ENCODE measurements around the gene ZKSCAN7.
"Not testable (repeated sequence)": the region's sequence is repeated elsewhere in the genome, so short reads cannot be mapped to it uniquely, and the experiment has no call there.

Gene ZKSCAN7

DNA sequence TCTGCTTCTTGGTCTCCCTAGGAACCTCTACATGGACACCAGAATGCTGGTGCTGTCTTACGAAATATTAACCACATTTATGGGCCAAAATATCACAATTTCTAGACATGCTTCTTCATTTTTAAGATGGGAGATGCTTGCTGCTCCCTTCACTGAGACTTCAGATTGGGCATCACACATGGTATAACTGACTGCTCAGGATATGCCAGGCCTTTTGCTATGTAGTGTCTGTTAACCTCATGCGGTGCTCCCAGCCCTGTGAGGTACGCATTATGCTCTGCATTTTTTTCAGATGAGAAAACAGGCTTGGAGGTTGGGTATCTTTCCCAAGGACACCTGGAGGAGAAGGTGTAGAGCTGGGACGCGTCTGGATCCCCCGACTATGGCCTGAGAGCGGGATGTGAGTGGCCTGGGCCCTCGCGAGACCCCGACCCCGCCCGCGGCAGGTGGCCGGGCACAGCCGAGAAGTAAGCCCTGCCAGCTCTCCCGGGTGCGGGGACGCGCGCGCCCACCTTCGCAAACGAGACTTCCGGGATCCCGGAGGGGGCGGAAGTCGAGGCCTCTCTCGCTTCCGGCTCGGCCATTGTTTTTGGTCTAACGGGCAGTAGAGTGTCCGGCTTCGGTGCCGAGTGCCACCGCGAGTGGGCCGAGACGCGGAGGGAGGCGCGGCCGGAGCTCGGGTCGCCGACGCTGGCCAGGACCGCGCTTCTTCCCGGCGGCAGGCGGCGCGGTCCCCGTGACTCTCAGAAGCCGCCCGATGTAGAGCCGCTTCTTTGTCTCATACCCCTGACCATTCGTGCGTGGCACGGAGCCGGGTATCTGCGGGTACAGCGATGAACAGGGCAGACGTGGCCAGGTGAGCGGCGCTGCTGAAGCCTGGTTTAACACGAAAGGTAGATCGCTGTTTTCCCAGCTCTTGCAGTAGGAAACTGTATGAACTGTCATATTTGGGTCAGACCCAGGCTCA, at the start of gene ZKSCAN7:
Gene ZKSCAN7, plus strand, starts transcription at position 568 of the 967 bp plus-strand sequence. CDS start 1,855 bp downstream, outside the sequence.
- DNase-seq (ENCODE audit: low spot score): peak; percentile 40

DNA sequence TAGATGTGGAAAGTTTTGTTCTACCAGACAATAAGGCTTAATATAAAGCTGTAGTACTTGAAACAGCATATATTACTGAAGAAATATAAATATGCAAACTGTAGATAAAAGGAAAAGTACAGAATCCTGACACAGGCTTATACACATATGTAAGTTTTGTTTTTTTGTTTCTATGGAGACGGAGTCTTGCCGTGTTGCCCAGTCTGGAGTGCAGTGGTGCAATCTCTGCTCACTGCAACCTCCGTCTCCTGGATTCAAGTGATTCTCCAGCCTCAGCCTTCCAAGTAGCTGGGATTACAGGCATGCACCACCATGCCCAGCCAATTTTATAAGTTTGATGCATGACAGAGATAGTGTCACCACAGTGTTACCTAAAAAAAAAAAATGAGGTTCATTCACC, 48.4 kb upstream of the ZKSCAN7 start:
- DNase-seq (ENCODE audit: low spot score): no peak

DNA sequence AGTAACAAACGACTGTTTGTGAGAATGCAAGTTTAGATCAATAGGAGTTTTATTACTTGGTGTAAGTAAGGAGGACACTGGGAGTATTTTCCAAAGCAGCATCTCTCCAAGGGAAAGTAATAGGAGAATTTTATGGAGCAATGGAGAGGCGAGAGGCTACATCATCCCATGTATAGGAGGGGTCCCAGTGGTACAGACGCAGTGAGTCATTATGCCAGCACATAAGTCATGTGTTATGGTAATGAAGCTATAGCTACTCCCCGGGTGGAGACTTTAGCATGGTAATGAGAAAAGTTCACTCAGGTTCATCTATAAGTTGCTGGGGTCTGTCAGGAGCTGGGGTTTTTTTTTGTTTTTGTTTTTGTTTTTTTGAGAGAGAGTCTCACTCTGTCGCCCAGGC, 48.0 kb upstream of the ZKSCAN7 start:
- no peak for DNase-seq (ENCODE audit: low spot score)

- DNase-seq (ENCODE audit: low spot score): no peak
These were observed 45.5 kb upstream of the ZKSCAN7 start for GRCh38 chr3:44509393-44509921.

DNA sequence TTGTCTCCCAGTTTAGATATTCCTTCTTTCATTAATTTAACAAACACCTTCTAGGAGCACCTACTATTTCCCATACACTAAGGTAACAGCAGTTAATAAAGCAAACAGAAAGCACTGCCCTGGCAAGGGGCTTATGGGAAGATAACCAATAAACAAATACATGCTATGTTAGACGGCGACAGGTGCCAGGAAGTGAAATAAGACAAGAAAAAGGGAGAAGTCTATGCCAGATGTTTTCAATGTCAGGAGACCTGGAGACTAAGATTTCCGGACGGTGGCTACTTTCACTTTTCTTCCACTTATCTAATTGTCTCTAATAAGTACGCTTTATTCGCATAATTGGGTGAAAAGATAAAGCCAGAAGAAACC, 45.0 kb upstream of the ZKSCAN7 start:
- DNase-seq (ENCODE audit: low spot score): peak; percentile 78

DNA sequence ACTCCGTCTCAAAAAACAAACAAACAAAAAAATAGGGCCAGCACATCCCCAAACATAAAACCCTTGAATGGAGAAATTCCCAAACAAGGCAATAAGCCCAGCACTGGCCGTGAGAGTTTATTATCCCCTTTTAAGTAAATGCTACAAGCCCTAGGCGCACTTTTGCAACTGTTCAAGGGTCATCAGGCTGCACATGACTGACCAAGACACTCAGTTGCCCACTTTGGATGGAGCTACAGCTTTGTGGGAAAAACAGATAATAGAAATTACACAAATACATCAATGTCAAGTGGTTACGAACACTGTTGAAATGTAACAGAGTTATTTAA, 43.8 kb upstream of the ZKSCAN7 start:
- DNase-seq (ENCODE audit: low spot score): no peak

DNA sequence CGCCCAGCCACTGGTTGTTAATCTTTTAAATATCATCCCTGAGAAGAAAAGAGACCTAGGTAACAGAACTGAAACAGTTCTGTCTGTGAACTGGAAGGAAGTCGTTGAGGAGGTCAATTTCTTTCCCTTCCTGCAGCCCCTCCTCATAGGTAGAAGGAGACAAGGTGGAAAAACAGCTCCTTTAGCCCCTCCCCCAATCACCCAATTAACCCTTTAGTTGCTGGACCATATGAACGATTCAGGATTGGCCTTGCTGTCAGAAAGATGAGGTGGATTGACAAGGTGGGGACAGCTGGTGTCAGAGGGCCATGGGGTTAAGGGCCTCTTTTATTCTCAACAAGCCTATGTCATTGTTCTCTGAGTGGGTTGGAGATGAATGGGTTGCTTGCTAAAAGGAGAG, 41.5 kb upstream of the ZKSCAN7 start:
- DNase-seq (ENCODE audit: low spot score): no peak

DNA sequence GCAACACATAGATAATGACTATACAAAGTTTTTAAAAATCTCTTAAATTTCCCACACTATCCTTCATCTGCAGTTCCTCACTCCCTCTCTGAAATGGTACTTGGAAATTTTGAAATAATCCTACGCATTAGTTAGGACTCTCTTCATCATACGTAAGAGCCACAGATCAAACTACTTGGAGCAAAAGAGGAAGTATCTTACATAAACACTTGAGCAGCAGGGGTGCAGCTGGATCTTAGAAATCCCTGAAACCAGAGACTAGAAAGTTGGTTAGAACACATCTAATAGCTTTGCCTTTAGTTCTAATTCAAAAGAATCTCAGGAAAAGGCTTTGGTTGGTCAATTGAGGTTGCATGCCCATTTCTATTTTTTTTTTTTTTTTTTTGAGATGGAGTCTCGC, 38.8 kb upstream of the ZKSCAN7 start:
- DNase-seq (ENCODE audit: low spot score): peak; percentile 11

GRCh38 chr3:44518782-44519156, 36.2 kb upstream of the ZKSCAN7 start:
- DNase-seq (ENCODE audit: low spot score): no peak

DNA sequence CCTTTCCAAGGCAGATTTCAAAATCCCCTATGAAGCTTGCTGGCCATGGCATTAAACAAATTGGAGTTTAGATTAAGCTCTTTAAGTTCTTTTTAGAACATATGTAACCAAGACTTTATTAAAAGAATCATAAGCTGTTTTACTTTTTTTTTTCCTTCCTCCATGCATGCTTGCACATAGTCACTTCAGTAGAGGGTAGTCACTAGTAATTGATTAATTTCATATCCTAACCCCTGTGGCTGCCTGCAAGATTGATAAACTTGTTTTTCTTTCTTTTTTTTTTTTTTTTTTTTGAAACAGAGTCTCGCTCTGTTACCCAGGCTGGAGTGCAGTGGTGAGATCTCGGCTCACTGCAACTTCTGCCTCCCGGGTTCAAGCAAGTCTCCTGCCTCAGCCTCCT, 33.3 kb upstream of the ZKSCAN7 start:
- no peak for DNase-seq (ENCODE audit: low spot score)

- DNase-seq (ENCODE audit: low spot score): no peak
These were observed 32.5 kb upstream of the ZKSCAN7 start for GRCh38 chr3:44522494-44522933.

- DNase-seq (ENCODE audit: low spot score): no peak
These were observed 29.9 kb upstream of the ZKSCAN7 start for GRCh38 chr3:44525060-44525459.

DNA sequence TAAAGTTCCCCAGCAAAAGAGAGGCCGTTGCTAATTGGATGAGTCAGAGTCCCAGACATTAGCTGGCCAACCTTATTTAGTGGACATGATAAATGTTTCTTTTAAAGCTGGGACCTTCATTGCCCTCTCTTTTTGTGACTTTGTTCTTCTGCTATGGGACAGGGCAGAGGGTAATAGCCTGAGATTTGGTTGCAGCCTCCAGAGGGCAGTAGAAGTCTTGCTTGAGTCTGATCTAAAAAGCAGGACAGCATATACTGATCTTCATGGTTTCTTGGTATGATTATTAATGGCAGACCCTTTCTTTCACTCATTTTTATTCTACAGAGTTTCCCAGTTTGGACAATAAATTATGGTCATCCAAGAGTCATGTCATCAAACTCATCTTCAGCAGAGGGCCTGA, 25.1 kb upstream of the ZKSCAN7 start:
- peak; percentile 52 for DNase-seq (ENCODE audit: low spot score)

DNA sequence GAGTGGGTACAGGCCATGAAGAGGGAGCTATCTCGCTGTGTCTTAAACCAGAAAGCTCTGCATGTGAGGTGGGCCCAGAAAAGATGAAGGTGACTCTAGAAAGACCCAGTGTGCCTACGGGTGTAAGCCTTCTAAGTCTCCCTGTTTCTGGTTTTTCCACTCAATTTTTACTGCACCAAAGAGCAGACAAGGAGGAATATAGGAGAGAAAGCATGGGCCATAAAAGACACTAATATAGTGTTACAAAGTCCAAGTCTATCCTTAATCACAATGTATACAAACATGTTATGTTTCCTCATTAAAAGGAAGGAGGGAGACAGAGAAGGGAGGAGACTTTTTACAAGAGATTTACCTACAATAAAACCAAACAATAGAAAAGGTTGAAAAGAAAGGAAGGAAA, 24.1 kb upstream of the ZKSCAN7 start:
- no peak for DNase-seq (ENCODE audit: low spot score)

DNA sequence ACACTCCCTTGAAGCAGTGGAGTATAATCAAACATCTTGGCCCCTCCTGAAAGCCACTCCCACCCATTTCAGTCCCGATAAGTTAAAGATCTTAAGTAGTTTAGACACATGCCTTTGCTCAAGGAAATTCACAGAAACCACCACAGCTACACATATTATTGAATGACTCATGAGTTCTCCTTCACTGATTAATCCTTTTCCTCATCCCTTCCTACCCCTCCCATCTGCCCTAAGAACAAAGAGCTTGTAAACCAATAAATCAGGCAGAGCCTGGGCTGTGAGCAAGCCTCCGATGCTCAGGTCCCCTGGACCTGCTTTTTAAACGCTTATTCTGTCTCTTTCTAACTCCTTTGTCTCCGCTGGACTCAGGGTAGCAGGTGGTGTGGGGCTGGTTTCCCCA, 20.3 kb upstream of the ZKSCAN7 start:
- not testable (repeated sequence) for DNase-seq (ENCODE audit: low spot score)

- DNase-seq (ENCODE audit: low spot score): no peak
These were observed 19.6 kb upstream of the ZKSCAN7 start for GRCh38 chr3:44535364-44535763.

- DNase-seq (ENCODE audit: low spot score): not testable (repeated sequence)
These were observed 10.2 kb upstream of the ZKSCAN7 start for GRCh38 chr3:44544811-44545210.

DNA sequence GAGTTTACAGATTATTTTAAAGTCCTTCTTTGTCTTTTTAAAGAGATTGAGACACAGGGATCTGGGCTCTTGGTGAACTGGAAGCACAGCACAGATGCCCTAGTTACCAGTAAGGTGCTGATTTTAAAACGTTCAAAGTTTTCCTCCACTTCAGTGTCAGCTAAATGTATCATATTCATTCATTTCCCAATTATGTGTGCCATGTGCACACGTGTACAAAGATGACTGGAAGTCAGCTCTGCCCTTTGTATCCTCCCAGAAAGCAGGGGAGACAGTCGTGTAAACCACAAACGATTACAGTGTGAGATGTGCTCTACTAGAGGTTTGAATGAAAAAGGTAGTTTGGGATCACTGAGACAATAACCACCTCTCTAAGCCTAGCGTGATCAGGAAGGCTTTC, 730 bp downstream of the ZKSCAN7 start:
- DNase-seq (ENCODE audit: low spot score): peak; percentile 4

DNA sequence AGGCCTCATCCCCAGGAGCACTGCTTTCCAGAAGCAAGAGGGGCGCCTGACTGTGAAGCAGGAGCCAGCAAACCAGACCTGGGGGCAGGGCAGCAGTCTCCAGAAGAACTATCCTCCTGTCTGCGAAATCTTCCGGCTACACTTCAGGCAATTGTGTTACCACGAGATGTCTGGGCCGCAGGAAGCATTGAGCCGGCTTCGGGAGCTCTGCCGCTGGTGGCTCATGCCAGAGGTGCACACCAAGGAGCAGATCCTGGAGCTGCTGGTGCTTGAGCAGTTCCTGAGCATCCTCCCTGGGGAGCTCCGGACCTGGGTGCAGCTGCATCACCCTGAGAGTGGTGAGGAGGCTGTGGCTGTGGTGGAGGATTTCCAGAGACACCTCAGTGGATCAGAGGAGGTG, 2.1 kb downstream of the ZKSCAN7 start:
- no peak for DNase-seq (ENCODE audit: low spot score)

GRCh38 chr3:44561076-44561475, 6.1 kb downstream of the ZKSCAN7 start:
- DNase-seq (ENCODE audit: low spot score): no peak

DNA sequence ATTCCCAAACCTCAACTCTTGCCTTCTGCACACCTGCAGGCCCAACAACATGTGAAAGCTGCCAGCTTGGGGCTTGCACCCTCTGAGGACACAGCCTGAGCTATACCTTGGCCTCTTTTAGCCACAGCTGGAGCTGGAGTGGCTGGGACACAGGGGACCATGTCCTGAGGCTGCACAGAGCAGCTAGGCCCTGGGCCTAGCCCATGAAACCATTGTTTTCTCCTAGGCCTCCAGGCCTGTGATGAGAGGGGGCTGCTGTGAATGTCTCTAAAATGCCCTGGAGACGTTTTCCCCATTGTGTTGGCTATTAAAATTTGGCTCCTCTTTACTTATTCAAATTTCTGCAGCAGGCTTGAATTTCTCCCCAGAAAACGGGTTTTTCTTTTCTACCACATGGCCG, 7.2 kb downstream of the ZKSCAN7 start:
- no peak for DNase-seq (ENCODE audit: low spot score)

- DNase-seq (ENCODE audit: low spot score): no peak
These were observed 13.6 kb downstream of the ZKSCAN7 start for GRCh38 chr3:44568561-44568960.

- no peak for DNase-seq (ENCODE audit: low spot score)
These were observed 16.0 kb downstream of the ZKSCAN7 start for GRCh38 chr3:44571024-44571423.

GRCh38 chr3:44576613-44577012, 21.6 kb downstream of the ZKSCAN7 start:
- no peak for DNase-seq (ENCODE audit: low spot score)
